Hematopoietic multipotent progenitor cell treated with erythropoietin and hydrocortisone succinate and interleukin-3 and kit ligand, for 17 days (in vitro differentiated cells): ENCODE measurements around the gene EIF3K.

Experiments used
- DNase-seq: peaks from one replicate; pipeline ENCODE4 v3.0.0-alpha.2; 2015; ENCODE audit warnings: low spot score

The EIF3K gene

GRCh38 chr19:38650172-38650775 lies 31.3 kb downstream of the EIF3K start:
- DNase-seq, result no peak

DNA sequence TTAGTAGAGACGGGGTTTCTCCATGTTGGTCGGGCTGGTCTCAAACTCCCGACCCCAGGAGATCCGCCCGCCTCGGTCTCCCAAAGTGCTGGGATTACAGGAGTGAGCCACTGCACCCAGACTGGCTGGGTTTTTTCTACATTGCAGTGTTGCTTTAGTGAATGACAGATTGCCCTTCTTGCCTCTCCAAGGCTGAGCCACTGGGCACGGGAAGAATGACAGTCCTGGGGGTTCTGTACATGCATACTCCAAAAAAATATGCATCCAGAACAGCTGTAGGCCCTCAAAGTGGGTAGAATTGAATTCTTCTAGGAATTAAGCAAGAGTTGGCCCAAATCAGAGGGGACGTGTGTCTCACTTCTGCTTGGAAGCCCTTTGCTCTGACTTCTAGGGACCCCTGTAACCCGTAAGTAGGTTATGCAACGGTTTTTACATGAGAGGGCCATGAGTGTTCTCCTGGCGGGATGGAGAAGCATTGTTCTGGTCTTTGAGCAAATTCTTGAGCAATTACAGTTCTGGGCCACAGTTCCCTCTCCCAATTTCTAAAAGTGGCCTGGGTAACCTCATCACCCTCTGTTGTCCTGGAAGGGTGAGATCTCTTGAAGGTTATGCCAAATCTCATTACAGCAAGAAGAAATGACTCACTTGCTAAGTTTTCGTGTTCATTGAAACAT lies 32.1 kb downstream of the EIF3K start:
- DNase-seq, result no peak

GRCh38 chr19:38653028-38653571 lies 34.1 kb downstream of the EIF3K start:
- peak; percentile 4 for DNase-seq

DNA sequence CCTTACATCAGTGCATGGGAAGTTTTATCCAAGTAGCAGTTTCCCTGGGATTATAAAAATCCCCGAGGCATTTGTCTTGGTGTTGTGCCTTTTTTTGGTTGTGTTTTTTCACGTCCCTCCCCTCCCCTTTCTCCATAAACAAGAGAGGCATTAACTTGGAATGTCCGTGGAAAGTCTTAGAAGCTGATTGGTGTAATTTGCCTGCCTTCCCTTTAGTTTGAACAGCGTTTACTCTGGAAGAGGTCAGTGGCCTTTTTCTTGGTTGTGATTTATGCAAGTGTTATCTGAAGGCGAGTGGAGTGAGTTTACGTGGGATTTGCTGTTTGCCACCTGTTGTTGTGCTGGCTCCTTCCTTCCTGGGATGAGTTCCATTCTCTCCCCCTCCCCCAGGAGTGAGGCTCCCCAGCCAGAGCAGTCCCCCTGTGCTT lies 35.7 kb downstream of the EIF3K start:
- no peak for DNase-seq

GRCh38 chr19:38655148-38655824 lies 36.3 kb downstream of the EIF3K start:
- DNase-seq, result no peak

DNA sequence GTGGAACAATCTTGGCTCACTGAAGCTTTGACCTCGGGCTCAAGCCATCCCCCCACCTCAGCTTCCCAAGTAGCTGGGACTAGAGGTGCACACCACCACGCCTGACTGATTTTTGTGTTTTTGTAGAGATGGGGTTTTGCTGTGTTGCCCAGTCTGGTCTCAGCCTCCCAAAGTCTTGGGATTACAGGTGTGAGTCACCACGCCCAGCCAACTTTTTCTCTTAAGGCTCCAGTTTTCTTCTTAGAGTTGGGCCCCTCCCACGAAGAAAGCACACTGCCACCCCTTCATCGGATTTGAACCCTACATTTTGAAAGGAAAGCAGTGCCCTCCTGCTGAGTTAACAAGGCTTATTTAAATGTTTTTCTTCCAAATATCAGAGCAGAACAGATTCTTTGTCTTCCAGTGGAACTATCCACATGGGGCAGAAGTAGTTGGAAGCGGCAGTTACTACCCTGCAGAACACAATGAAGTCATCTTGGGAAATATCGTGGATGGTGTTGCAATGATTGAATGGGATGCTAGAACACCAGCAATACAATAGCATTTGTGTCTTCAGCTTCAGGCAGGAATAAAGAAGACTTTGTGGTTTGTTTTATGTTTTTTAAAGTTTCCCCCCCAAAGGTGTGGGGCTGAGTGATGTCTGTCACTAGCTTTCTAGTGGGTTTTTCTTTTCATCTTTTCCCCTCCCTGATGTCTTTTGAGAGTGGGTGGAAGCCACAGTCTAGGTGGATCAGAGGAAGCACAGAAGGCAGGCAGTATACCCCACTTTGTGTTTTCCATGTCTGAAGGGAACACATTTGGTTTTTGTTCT lies 37.4 kb downstream of the EIF3K start:
- DNase-seq, result no peak

GRCh38 chr19:38657633-38658222 lies 38.7 kb downstream of the EIF3K start:
- DNase-seq, result no peak

DNA sequence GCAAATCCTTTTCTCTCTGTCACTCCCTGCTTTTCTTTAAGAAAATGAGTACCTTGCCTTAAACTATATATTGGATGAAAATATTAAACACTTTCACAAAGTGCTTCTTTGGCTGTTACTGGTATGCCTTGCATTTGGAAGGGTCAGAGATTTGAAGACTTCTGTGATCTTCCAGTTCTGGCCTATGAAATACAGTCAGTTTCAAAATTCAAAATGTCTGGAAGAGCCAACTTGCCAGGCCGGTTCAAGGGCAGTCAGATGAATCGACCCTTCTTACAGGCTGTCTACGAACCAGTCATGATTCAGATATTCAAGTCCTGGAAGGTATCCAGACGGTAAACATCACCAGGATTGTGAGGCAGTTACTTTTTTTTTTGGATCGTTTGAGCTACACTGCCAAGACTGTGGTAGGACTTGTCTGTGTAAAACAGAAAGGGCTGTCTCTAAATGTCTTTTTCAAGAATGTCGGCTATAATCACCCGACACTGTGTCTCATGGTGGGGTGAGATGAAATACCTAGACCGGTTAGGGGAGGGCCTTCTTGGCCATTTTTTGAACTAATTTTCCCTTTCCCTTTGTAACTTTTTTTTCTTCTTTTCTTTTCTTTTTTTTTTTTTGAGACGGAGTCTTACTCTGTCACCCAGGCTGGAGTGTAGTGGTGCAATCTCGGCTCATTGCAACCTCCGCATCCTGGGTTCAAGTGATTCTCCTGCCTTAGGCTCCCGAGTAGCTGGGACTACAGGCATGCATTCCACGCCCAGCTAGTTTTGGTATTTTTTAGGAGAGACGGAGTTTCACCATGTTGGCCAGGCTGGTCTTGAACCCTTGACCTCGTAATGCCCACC lies 39.7 kb downstream of the EIF3K start:
- DNase-seq, result peak; percentile 54

DNA sequence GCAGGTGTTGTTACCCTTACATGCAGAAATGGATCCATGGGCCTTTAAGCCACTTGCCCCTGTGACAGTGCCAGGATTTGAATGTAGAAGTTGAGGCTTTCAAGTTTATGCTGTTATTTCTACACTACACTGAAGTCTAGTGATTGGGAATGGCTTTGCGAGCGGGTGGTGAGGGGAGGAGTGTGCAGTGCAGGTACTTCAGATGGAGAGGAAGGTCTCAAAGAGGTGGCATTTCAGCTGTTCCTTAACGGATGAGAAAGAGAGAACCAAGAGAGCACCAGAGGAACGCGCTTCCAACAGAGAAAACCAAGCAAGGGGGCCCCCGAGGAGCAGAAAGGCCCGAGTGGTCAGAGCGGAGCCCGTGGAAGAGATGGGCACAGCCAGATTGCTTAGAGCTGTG lies 41.7 kb downstream of the EIF3K start:
- DNase-seq, result no peak

- DNase-seq, result no peak
These were observed 42.1 kb downstream of the EIF3K start for GRCh38 chr19:38661136-38661535.

GRCh38 chr19:38661996-38662395 lies 43.0 kb downstream of the EIF3K start:
- DNase-seq, result no peak

DNA sequence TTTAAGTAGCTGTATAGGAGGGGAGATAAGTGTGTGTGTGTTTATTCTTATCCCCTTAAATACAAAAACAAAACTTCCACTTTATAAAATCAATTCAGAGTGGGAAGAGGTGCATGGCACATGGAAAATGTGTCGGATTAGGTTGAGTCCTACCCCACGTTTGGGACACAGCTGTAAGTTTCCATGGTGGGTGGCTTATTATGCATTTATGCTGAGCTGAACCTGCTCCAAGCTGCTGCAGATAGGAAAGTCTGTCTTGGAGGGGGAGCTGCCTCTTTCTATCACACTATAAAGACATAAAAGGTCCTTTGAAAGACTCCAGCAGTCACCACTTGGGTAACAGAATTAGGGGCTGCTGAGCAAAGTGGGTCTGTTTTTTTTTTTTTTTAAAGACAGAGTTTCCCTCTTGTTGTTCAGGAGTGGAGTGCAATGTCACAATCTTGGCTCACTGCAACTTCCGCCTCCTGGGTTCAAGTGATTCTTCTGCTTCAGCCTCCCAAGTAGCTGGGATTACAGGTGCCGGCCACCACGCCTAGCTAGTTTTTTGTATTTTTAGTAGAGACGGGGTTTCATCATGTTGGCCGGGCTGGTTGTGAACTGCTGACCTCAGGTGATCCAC lies 43.7 kb downstream of the EIF3K start:
- DNase-seq, result no peak

DNA sequence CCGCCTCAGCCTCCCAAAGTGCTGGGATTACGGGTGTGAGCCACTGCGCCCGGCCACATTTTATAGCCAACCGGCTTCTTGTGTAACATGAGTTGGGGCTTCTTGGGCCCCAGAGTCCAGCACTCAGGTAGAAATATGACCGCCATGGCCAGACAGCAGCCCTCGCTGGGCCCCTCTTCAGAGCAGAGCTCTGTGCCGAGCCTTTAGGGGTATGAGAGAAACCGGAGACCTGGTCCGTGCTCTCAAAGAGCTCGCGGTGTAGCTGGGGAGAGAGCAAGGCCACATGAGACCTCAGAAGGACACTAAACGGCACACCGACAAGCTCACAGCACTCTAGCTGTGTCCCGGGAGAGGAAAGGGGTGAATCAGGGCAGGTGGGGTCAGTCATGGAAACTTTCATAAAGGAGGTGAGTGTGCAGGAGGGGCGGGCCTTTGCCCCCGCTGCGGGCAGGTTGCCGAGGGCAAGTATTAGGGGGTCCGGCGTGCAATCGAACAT lies 44.2 kb downstream of the EIF3K start:
- no peak for DNase-seq

DNA sequence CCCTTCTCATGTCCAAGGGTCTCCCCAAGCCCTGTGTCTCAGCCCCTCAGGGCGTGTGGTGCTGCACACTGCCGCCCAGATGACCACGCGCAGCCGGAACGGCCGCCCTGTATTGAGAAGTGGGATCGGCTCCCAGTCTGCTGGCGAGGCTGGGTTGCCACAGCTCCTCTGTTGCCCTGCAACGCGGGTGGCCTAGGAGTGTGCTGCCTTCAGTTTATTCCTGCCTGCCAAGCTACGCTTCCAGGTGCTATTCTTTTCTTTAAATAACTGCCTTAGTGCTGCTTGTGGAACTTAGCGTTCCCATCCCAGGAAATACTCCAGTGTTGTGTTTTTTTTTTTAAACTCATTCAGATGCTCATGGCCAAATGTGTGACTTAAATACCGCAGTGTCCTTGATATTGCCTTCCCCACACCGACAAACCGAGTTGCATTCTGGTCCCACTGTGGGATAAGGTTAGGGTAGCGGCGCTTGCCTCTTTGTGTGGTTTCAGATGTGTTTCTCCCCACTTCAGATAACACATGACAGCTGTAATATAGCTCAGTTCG lies 45.0 kb downstream of the EIF3K start:
- no peak for DNase-seq

GRCh38 chr19:38664503-38665211 lies 45.7 kb downstream of the EIF3K start:
- DNase-seq, result peak; percentile 69

DNA sequence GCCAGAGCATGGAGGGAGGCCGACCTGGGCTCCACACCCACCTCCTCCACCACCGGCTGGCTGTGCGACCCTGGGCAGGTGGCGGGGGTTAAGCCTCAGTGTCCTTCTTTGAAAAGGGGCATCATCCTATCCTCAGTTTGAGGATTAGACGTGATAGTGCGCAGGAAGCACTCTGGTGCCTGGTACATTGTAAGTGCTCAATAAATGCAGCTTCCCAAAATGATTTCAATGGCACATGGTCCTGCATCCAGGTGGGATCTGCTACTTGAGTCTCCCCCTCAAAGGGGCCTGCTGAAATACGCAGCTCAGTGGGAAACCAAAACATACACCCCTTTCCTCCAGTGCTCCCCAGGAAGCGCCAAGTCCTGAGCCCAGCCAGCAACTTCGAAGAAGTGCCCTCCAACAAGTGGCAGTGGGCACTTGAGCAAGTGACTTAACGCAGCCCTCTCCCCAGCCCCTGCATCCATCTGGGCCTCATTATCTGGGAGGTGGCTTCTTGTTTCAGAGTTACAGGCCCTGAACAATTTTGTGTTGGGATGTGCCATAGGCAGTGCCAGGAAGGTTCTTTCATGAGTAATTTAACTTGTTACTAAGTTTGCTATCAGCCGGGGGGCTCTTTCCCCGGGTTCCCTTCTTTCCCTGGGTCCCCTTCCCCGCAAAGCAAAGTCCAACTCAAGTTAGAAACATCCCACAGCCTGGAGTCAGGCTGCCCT lies 46.4 kb downstream of the EIF3K start:
- DNase-seq, result no peak

DNA sequence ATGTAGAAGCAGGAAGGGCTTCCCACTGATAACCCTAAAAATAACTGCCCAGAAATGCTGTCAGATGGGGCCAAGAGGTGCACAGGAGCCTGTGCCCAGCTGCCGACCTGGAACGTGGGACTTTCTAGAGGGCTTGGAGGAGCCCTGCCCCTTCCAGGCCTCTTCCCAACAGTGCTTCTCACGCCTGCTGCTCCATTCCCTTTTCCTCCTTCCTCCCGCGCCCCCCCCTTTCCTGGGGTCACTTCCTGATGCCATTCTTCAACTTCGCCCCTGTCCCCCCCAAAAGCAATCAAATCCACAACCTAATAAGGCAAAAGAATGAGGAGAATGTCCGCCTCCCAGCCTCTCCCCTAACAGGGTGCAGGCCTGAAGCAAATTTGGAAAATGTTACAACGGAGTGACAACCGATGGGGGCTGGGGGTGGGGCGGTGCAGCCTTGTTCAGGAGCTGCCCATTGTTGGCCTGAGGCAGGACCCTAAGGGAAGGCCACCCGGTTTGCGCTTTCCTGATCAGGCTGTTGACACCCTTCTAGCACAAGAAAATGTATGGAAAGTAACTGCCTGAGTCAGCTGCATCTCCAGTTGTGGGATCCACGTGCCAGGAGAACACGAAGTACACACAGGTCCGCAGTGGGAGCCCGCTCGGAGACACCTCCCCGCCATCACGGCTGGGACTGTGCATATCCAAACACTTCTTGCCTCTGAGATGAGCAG lies 47.1 kb downstream of the EIF3K start:
- DNase-seq, result no peak
